Measurements from ENCODE around the gene DSCAM.
"Not testable (repeated sequence)": the region's sequence is repeated elsewhere in the genome, so short reads cannot be mapped to it uniquely, and the experiment has no call there.

Gene DSCAM

GRCh38 chr21:40339050-40339449, 507.9 kb downstream of the DSCAM start:
- no peak for FAIRE-seq
- TF ChIP-seq POLR2AphosphoS5 (IDR thresholded peaks at IDR 0.05; ENCODE audit: low read depth, low read length) (no peak), POLR2A (IDR thresholded peaks at IDR 0.05; ENCODE audit: low read depth, low read length) (no peak), TAF1 (IDR thresholded peaks at IDR 0.05; ENCODE audit: borderline replicate concordance, low read depth, low read length) (no peak)
- no peak for DNase-seq (ENCODE audit: insufficient read length)

- TF ChIP-seq TAF1 (IDR thresholded peaks at IDR 0.05; ENCODE audit: borderline replicate concordance, low read depth, low read length) (no peak), POLR2A (IDR thresholded peaks at IDR 0.05; ENCODE audit: low read depth, low read length) (no peak), POLR2AphosphoS5 (IDR thresholded peaks at IDR 0.05; ENCODE audit: low read depth, low read length) (no peak)
- FAIRE-seq (no peak), DNase-seq (ENCODE audit: insufficient read length) (no peak)
Measured at GRCh38 chr21:40337981-40338380, 509.0 kb downstream of the DSCAM start.

DNA sequence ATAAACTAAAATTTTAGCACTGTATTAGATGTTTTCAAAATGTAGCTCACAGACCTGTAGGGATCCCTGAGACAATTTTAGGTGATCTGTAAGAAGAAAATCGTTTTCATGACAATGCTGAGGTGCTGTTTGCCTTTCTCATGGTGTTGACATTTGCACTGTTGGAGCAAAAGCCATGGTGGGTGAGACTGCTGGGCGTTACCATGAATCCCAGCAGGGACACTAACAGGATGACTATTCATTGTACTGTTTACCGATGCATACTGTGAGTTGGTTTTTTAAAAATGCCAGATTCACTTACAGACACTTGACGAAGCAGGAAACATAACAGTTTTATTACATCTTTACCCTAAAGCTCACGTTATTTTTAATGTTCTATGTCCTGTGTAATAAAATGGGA, 511.3 kb downstream of the DSCAM start:
- no peak for FAIRE-seq
- no peak for DNase-seq (ENCODE audit: insufficient read length)

DNA sequence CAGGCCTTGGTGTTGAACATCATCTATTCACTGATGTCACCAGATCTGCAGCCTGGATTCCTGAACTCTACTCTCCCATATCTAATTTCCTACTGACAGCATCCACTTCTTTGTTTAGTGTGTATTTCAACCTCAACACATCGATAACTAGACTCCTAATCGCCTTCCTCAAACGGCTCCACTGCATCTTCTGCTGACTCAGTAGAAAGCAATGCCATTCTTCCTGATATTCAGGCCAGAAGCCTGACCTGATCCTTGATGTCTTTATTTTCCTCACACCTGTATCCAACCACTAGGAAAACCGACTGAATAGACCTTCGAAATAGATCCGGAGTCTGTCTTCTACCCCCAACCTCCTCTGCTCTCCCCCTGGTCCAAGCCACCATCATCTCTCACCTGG, 512.8 kb downstream of the DSCAM start:
- no peak for FAIRE-seq
- TF ChIP-seq TAF1 (IDR thresholded peaks at IDR 0.05; ENCODE audit: borderline replicate concordance, low read depth, low read length) (no peak), POLR2A (IDR thresholded peaks at IDR 0.05; ENCODE audit: low read depth, low read length) (no peak), POLR2AphosphoS5 (IDR thresholded peaks at IDR 0.05; ENCODE audit: low read depth, low read length) (no peak)
- no peak for DNase-seq (ENCODE audit: insufficient read length)

More for the DNA sequence above, 511.3 kb downstream of the DSCAM start:
- TF ChIP-seq POLR2AphosphoS5 (IDR thresholded peaks at IDR 0.05; ENCODE audit: low read depth, low read length) (no peak), POLR2A (IDR thresholded peaks at IDR 0.05; ENCODE audit: low read depth, low read length) (no peak), TAF1 (IDR thresholded peaks at IDR 0.05; ENCODE audit: borderline replicate concordance, low read depth, low read length) (no peak)

- FAIRE-seq (no peak), DNase-seq (ENCODE audit: insufficient read length) (no peak)
- no peak for TF ChIP-seq POLR2A (IDR thresholded peaks at IDR 0.05; ENCODE audit: low read depth, low read length)
- TF ChIP-seq POLR2AphosphoS5 (IDR thresholded peaks at IDR 0.05; ENCODE audit: low read depth, low read length): no peak
- no peak for TF ChIP-seq TAF1 (IDR thresholded peaks at IDR 0.05; ENCODE audit: borderline replicate concordance, low read depth, low read length)
Measured at GRCh38 chr21:40333731-40334130, 513.2 kb downstream of the DSCAM start.

GRCh38 chr21:40331804-40332203, 515.2 kb downstream of the DSCAM start:
- DNase-seq (ENCODE audit: insufficient read length): no peak
- TF ChIP-seq TAF1 (IDR thresholded peaks at IDR 0.05; ENCODE audit: borderline replicate concordance, low read depth, low read length): no peak

DNA sequence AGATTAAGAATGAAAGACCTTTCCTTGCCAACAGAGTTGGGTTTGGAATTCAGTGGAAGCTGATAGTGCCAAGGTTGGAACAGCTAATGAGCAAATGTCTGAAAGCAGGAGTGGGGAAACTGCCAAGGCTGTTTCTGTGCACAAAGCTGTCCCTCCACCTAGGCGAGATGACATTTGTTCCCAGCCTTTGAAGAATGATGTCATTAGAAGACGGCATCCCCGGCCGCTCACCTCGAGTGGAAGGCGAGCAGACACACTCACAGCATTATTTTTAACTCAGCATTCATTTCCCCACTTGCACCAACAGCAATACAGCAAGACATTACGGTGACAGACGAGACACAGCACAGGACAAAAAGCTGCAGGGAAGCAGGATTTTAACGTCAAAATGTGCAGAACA, 515.8 kb downstream of the DSCAM start:
- DNase-seq (ENCODE audit: insufficient read length) (no peak), FAIRE-seq (no peak)
- TF ChIP-seq POLR2AphosphoS5 (IDR thresholded peaks at IDR 0.05; ENCODE audit: low read depth, low read length) (no peak), TAF1 (IDR thresholded peaks at IDR 0.05; ENCODE audit: borderline replicate concordance, low read depth, low read length) (no peak), POLR2A (IDR thresholded peaks at IDR 0.05; ENCODE audit: low read depth, low read length) (no peak)

More at GRCh38 chr21:40331804-40332203, 515.2 kb downstream of the DSCAM start:
- FAIRE-seq: no peak

DNA sequence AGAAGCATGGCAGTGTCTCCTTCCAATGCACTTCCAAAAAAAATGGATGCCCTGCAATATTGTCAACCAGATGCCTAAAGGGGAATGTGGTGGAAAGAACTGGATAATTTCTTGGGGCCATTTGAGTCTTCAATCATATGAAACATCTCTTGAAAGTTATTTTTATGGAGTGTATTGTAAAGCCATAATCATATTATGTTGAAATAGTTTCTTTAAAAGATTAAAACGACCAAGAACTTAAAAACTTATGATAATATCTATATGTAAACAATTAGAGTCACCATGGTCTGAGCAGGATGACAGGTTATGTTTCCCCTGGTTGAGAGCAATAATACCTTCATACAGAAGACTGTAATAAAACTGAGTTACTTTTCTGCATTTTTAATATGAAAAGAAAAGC, 522.6 kb downstream of the DSCAM start:
- DNase-seq (ENCODE audit: insufficient read length) (no peak), FAIRE-seq (no peak)
- TF ChIP-seq POLR2AphosphoS5 (IDR thresholded peaks at IDR 0.05; ENCODE audit: low read depth, low read length): no peak

DNA sequence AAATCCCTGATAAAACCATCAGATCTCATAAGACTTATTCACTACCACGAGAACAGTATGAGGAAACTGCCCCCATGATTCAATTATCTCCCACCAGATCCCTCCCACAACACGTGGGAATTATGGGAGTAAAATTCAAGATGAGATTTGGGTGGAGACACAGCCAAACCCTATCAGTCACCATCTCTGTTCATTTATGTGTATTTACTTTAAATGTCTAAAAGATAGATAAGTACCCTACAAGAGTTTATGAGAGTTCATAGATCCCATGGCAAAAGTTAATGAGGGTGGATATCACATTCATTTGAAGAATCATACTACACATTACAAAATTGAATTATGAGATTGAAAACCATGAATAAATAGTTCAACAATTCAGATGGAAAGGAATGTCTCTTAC, 526.2 kb downstream of the DSCAM start:
- not testable (repeated sequence) for FAIRE-seq; DNase-seq (ENCODE audit: insufficient read length)

- FAIRE-seq: no peak
- TF ChIP-seq POLR2A (IDR thresholded peaks at IDR 0.05; ENCODE audit: low read depth, low read length) (no peak), TAF1 (IDR thresholded peaks at IDR 0.05; ENCODE audit: borderline replicate concordance, low read depth, low read length) (no peak), POLR2AphosphoS5 (IDR thresholded peaks at IDR 0.05; ENCODE audit: low read depth, low read length) (no peak)
- no peak for DNase-seq (ENCODE audit: insufficient read length)
Measured at GRCh38 chr21:40318371-40318770, 528.6 kb downstream of the DSCAM start.

- TF ChIP-seq POLR2A (IDR thresholded peaks at IDR 0.05; ENCODE audit: low read depth, low read length): no peak
- TF ChIP-seq TAF1 (IDR thresholded peaks at IDR 0.05; ENCODE audit: borderline replicate concordance, low read depth, low read length): no peak
- TF ChIP-seq POLR2AphosphoS5 (IDR thresholded peaks at IDR 0.05; ENCODE audit: low read depth, low read length): no peak
- FAIRE-seq (no peak), DNase-seq (ENCODE audit: insufficient read length) (no peak)
Measured at GRCh38 chr21:40316104-40316503, 530.9 kb downstream of the DSCAM start.

- TF ChIP-seq TAF1 (IDR thresholded peaks at IDR 0.05; ENCODE audit: borderline replicate concordance, low read depth, low read length): no peak
- TF ChIP-seq POLR2AphosphoS5 (IDR thresholded peaks at IDR 0.05; ENCODE audit: low read depth, low read length): no peak
- TF ChIP-seq POLR2A (IDR thresholded peaks at IDR 0.05; ENCODE audit: low read depth, low read length): no peak
- no peak for FAIRE-seq
- no peak for DNase-seq (ENCODE audit: insufficient read length)
Measured at GRCh38 chr21:40315626-40316025, 531.3 kb downstream of the DSCAM start.

DNA sequence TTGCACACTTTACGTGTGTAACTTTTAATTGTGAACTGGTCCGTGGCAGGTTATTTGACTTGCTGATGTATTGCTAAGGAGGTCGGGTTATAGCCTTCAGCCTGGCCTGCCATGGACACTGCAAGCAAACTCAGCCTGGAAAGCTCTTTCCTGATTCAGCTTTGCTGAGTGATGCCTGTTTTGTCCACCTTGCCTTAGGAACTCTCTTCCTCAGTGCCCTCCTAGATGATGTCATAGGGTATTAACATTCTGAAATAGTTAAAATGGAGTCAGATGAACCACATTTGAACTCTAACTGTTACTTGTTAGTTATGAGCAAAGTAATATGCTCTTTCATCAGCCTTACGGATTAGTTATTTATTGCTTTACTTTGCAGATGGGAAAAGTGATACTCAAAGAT, 533.7 kb downstream of the DSCAM start:
- no peak for TF ChIP-seq POLR2A (IDR thresholded peaks at IDR 0.05; ENCODE audit: low read depth, low read length)
- no peak for FAIRE-seq
- DNase-seq (ENCODE audit: insufficient read length): no peak
